ENCODE results near the gene RAB3IL1.

- TF ChIP-seq POLR2A (IDR thresholded peaks at IDR 0.05): no peak
- TF ChIP-seq, protein P1, sequence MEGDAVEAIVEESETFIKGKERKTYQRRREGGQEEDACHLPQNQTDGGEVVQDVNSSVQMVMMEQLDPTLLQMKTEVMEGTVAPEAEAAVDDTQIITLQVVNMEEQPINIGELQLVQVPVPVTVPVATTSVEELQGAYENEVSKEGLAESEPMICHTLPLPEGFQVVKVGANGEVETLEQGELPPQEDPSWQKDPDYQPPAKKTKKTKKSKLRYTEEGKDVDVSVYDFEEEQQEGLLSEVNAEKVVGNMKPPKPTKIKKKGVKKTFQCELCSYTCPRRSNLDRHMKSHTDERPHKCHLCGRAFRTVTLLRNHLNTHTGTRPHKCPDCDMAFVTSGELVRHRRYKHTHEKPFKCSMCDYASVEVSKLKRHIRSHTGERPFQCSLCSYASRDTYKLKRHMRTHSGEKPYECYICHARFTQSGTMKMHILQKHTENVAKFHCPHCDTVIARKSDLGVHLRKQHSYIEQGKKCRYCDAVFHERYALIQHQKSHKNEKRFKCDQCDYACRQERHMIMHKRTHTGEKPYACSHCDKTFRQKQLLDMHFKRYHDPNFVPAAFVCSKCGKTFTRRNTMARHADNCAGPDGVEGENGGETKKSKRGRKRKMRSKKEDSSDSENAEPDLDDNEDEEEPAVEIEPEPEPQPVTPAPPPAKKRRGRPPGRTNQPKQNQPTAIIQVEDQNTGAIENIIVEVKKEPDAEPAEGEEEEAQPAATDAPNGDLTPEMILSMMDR (IDR thresholded peaks at IDR 0.05): peak; percentile 82 to 92 (median 87)
These were observed 30.3 kb upstream of the RAB3IL1 start for GRCh38 chr11:61947486-61948210.

All from breast epithelium (tissue), 3 donors.